ENCODE measurements around the gene CDH26. TPM values are rescaled to one million over a fixed set of nuclear protein-coding genes. Genes with fewer than 3 reads are reported as not detected.

Gene CDH26
- polyA plus RNA-seq, 4 donors = 0.72 to 1.6 (median 1.1) TPM

DNA sequence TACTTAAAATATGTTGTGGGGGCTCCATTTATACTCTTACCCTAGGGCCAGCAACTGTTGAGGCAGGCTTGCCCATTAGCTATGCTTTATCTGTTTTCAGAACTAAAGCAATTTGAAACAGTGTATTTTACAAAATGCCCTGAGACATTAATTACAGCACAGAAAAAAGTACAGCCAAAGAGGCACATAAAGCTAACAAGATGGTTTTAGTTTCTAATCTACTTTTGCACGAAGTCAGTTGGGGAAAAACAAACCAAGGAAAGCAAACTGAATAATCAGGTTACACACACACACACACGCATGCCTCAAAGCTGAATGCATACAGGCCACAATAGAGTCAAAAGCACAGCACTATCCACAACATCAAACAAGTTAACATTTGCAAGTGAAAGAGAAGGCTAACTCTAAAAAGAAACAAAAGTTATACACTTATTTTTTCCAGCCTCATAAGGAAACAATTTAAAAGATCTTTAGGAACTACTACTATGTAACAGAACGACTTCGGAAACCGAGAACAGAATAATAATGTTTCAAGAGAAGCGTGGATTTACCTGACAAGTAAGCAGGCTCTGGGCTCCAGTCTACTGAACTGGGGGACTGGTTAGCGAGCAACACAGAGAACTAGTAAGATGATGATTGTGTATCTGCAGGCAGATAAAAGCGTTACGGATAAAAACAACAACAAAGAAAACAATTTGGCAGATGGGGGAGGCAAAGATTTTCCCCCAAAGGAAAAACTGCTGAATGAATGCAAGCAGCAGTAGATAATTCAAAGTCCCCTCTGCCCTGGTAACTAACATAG is 26.5 kb upstream of the CDH26 start:
- Histone ChIP-seq H3K4me3 (ENCODE audit: low read depth in 1 of 3, low read length in 3 of 3) (no peak overlapping the region), H3K27ac (ENCODE audit: low read depth in 1 of 3, low read length in 2 of 3) (no peak overlapping the region), H3K9me3 (ENCODE audit: control insufficient read depth in 2 of 2, insufficient read depth in 1 of 2, low read depth in 1 of 2, low read length in 1 of 2) (no peaks in the 10 kb centered on the region), H3K27me3 (ENCODE audit: control insufficient read depth in 3 of 3, insufficient read depth in 3 of 3, low read length in 3 of 3) (no peaks in the 10 kb centered on the region), H3K36me3 (ENCODE audit: control insufficient read depth in 3 of 3, insufficient read depth in 2 of 3, low read depth in 1 of 3, low read length in 3 of 3) (no peaks in the 10 kb centered on the region), H3K4me1 (ENCODE audit: control insufficient read depth in 3 of 3, insufficient read depth in 2 of 3, low read depth in 1 of 3, low read length in 2 of 3) (peaks cover 0 to 3% (median 0%) of the 10 kb centered on the region in 3 donors)
- DNase-seq (no peak), FAIRE-seq (no peak)
- 77 to 85% (median 83%) methylated on average over 9 of the region's 9 CpGs for WGBS, 3 donors

GRCh38 chr20:59932616-59933295 is 25.5 kb upstream of the CDH26 start:
- H3K36me3 ChIP-seq (ENCODE audit: control insufficient read depth in 3 of 3, insufficient read depth in 2 of 3, low read depth in 1 of 3, low read length in 3 of 3) = no peaks in the 10 kb centered on the region
- no peak overlapping the region for H3K4me3 ChIP-seq (ENCODE audit: low read depth in 1 of 3, low read length in 3 of 3)
- H3K27ac ChIP-seq (ENCODE audit: low read depth in 1 of 3, low read length in 2 of 3) = no peak overlapping the region
- WGBS, 3 donors = 88 to 94% (median 90%) methylated on average over 55 to 72 of the region's 72 CpGs
- no peaks in the 10 kb centered on the region for H3K9me3 ChIP-seq (ENCODE audit: control insufficient read depth in 2 of 2, insufficient read depth in 1 of 2, low read depth in 1 of 2, low read length in 1 of 2)
- FAIRE-seq (no peak), DNase-seq (no peak)
- H3K27me3 ChIP-seq (ENCODE audit: control insufficient read depth in 3 of 3, insufficient read depth in 3 of 3, low read length in 3 of 3) = no peaks in the 10 kb centered on the region
- H3K4me1 ChIP-seq (ENCODE audit: control insufficient read depth in 3 of 3, insufficient read depth in 2 of 3, low read depth in 1 of 3, low read length in 2 of 3) = peaks cover 0 to 3% (median 0%) of the 10 kb centered on the region in 3 donors

DNA sequence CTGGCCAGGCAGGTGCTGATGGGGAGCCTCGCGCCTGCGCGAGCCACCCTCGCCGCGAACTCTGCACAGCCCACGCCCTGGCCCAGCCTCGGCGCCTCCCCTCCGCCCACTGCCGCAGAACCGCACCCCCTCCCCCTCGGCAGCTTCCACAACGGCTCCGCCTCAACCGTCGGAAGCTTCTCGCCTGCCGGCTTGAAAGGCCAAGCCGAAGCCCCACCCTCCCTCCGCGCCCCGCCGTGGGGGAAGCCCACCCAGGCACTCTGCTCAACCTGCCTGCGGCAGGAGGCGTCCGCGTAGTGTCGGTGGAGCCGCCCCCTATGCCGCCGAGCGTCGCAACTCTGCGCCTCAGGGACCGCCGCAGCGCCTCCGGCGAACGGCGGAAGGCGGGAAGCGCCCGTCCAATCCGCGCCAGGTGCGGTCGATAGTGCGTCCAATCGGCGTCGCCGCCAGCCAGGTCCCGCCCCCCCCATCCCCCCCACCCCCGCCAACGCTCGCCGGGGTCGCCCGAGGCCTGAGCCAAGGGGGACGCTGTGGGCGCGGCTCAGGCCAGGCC is 24.9 kb upstream of the CDH26 start, which contains the start of gene SYCP2:
TSS of gene SYCP2 (minus strand) at position 342 of the 553 bp plus-strand sequence. CDS start 11,224 bp downstream, outside the sequence.
- Histone ChIP-seq H3K27ac (ENCODE audit: low read depth in 1 of 3, low read length in 2 of 3) (peak within 1 kb of the TSS in 2 of 3 donors; percentile 34 to 72), H3K36me3 (ENCODE audit: control insufficient read depth in 3 of 3, insufficient read depth in 2 of 3, low read depth in 1 of 3, low read length in 3 of 3) (no peaks in the 10 kb centered on the region), H3K9me3 (ENCODE audit: control insufficient read depth in 2 of 2, insufficient read depth in 1 of 2, low read depth in 1 of 2, low read length in 1 of 2) (no peaks in the 10 kb centered on the region), H3K27me3 (ENCODE audit: control insufficient read depth in 3 of 3, insufficient read depth in 3 of 3, low read length in 3 of 3) (no peaks in the 10 kb centered on the region), H3K4me1 (ENCODE audit: control insufficient read depth in 3 of 3, insufficient read depth in 2 of 3, low read depth in 1 of 3, low read length in 2 of 3) (peaks cover 2 to 6% (median 4%) of the 10 kb centered on the region in 3 donors), H3K4me3 (ENCODE audit: low read depth in 1 of 3, low read length in 3 of 3) (peak within 1 kb of the TSS; percentile 28 to 61 (median 59))
- FAIRE-seq (no peak), DNase-seq (peak in 1 of 2 donors; percentile 32)
- WGBS, 3 donors = 37 to 54% (median 41%) methylated on average over 58 to 65 of the region's 65 CpGs

DNA sequence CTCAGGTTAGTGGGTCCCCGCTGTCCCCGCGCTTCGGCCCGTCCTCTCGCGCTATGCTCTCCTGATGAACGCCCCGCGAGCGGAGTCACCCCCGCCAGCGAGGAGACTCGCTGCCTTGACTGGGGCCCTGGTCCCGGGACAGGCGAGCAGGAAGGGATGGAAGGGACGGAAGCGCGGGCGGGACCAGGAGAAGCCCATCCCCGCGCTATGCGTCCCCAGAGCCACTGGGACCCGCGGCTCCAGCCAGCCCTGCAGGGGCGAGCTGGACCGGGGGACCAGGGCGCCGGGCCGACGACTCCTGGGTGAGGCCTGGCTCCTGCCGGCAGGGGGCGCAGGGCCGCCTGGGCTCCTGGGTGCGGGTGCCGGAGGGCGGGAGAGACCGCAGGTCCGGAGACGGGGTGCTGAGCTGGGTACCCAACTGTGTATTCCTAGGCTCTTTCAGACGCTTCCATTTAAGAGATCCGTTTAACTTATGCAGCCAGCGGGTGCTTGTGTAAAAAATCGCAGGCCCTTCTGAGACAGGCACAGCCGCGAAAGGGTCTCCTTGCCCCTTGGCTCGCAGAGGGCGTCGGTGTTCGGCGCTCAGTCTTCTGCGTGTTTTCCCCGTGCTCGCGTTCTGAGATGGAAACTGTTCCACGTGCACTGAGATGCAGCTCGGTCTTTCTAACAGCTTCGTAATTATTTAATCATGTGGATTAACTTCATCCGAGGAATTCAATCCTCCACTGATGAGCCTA is 24.2 kb upstream of the CDH26 start:
- peak overlapping the region in 2 of 3 donors; percentile 34 to 72 for H3K27ac ChIP-seq (ENCODE audit: low read depth in 1 of 3, low read length in 2 of 3)
- H3K4me3 ChIP-seq (ENCODE audit: low read depth in 1 of 3, low read length in 3 of 3) = peak overlapping the region; percentile 28 to 61 (median 59)
- no peak for FAIRE-seq
- peaks cover 6 to 12% (median 7%) of the 10 kb centered on the region in 3 donors for H3K4me1 ChIP-seq (ENCODE audit: control insufficient read depth in 3 of 3, insufficient read depth in 2 of 3, low read depth in 1 of 3, low read length in 2 of 3)
- peak; percentile 76 to 90 for DNase-seq
- peaks cover 0 to 3% of the 10 kb centered on the region in 2 donors for H3K9me3 ChIP-seq (ENCODE audit: control insufficient read depth in 2 of 2, insufficient read depth in 1 of 2, low read depth in 1 of 2, low read length in 1 of 2)
- H3K36me3 ChIP-seq (ENCODE audit: control insufficient read depth in 3 of 3, insufficient read depth in 2 of 3, low read depth in 1 of 3, low read length in 3 of 3) = peaks cover 0 to 4% (median 0%) of the 10 kb centered on the region in 3 donors
- WGBS, 3 donors = 5 to 7% (median 5%) methylated on average over 54 to 59 of the region's 59 CpGs
- no peaks in the 10 kb centered on the region for H3K27me3 ChIP-seq (ENCODE audit: control insufficient read depth in 3 of 3, insufficient read depth in 3 of 3, low read length in 3 of 3)

GRCh38 chr20:59935457-59936185 is 22.6 kb upstream of the CDH26 start:
- peaks cover 9 to 16% (median 10%) of the 10 kb centered on the region in 3 donors for H3K4me1 ChIP-seq (ENCODE audit: control insufficient read depth in 3 of 3, insufficient read depth in 2 of 3, low read depth in 1 of 3, low read length in 2 of 3)
- 91 to 92% (median 91%) methylated on average over 8 of the region's 8 CpGs for WGBS, 3 donors
- H3K36me3 ChIP-seq (ENCODE audit: control insufficient read depth in 3 of 3, insufficient read depth in 2 of 3, low read depth in 1 of 3, low read length in 3 of 3) = peaks cover 0 to 6% (median 0%) of the 10 kb centered on the region in 3 donors
- H3K27me3 ChIP-seq (ENCODE audit: control insufficient read depth in 3 of 3, insufficient read depth in 3 of 3, low read length in 3 of 3) = no peaks in the 10 kb centered on the region
- no peak for DNase-seq
- H3K9me3 ChIP-seq (ENCODE audit: control insufficient read depth in 2 of 2, insufficient read depth in 1 of 2, low read depth in 1 of 2, low read length in 1 of 2) = peaks cover 0 to 5% of the 10 kb centered on the region in 2 donors
- FAIRE-seq = no peak
- H3K27ac ChIP-seq (ENCODE audit: low read depth in 1 of 3, low read length in 2 of 3) = no peak overlapping the region
- H3K4me3 ChIP-seq (ENCODE audit: low read depth in 1 of 3, low read length in 3 of 3) = no peak overlapping the region

DNA sequence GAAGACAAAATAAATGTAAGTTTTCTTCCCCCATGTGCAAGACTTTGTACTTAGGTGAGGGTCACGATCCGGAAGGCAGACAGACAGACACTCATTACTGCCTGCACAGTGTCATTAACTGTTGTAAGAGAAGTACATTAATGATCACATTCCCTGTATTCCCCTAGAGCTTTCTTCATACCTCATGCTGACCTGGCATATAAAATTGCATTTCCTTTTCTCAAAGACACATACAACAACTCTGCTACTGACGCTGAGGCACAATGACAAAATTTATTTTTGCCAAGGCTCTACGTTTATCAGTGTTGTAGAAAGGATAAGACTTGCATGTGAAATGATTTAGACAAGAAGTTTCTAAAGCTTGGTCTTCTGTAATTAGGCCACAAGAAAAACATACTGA is 21.8 kb upstream of the CDH26 start:
- Histone ChIP-seq H3K36me3 (ENCODE audit: control insufficient read depth in 3 of 3, insufficient read depth in 2 of 3, low read depth in 1 of 3, low read length in 3 of 3) (peaks cover 0 to 6% (median 0%) of the 10 kb centered on the region in 3 donors), H3K27me3 (ENCODE audit: control insufficient read depth in 3 of 3, insufficient read depth in 3 of 3, low read length in 3 of 3) (no peaks in the 10 kb centered on the region), H3K4me1 (ENCODE audit: control insufficient read depth in 3 of 3, insufficient read depth in 2 of 3, low read depth in 1 of 3, low read length in 2 of 3) (peaks cover 9 to 16% (median 10%) of the 10 kb centered on the region in 3 donors), H3K27ac (ENCODE audit: low read depth in 1 of 3, low read length in 2 of 3) (no peak overlapping the region), H3K9me3 (ENCODE audit: control insufficient read depth in 2 of 2, insufficient read depth in 1 of 2, low read depth in 1 of 2, low read length in 1 of 2) (peaks cover 0 to 5% of the 10 kb centered on the region in 2 donors), H3K4me3 (ENCODE audit: low read depth in 1 of 3, low read length in 3 of 3) (no peak overlapping the region)
- no peak for FAIRE-seq
- 39 to 66% (median 54%) methylated on average over 4 of the region's 4 CpGs for WGBS, 3 donors
- DNase-seq = no peak

- no peak overlapping the region for H3K4me3 ChIP-seq (ENCODE audit: low read depth in 1 of 3, low read length in 3 of 3)
- peaks cover 0 to 5% of the 10 kb centered on the region in 2 donors for H3K9me3 ChIP-seq (ENCODE audit: control insufficient read depth in 2 of 2, insufficient read depth in 1 of 2, low read depth in 1 of 2, low read length in 1 of 2)
- DNase-seq = no peak
- 64 to 69% (median 67%) methylated on average over 3 of the region's 3 CpGs for WGBS, 3 donors
- H3K27me3 ChIP-seq (ENCODE audit: control insufficient read depth in 3 of 3, insufficient read depth in 3 of 3, low read length in 3 of 3) = no peaks in the 10 kb centered on the region
- H3K4me1 ChIP-seq (ENCODE audit: control insufficient read depth in 3 of 3, insufficient read depth in 2 of 3, low read depth in 1 of 3, low read length in 2 of 3) = peaks cover 9 to 16% (median 10%) of the 10 kb centered on the region in 3 donors
- peaks cover 0 to 6% (median 0%) of the 10 kb centered on the region in 3 donors for H3K36me3 ChIP-seq (ENCODE audit: control insufficient read depth in 3 of 3, insufficient read depth in 2 of 3, low read depth in 1 of 3, low read length in 3 of 3)
- no peak for FAIRE-seq
- H3K27ac ChIP-seq (ENCODE audit: low read depth in 1 of 3, low read length in 2 of 3) = no peak overlapping the region
Measured at GRCh38 chr20:59937150-59937549, 21.1 kb upstream of the CDH26 start.
